Natural killer cell (primary cell): Measurements from ENCODE around the gene PLD4. TPM values are rescaled to one million over a fixed set of nuclear protein-coding genes. Genes with fewer than 3 reads are reported as not detected.

Experiments
- ATAC-seq, 3 donors: fragments of 150-1000 bp in 2 of 3; fragments of 200-7000 bp in 1 of 3; cut with Tn5 transposase; 1 replicate in 1 of 3; 2 replicates in 2 of 3; pipeline ENCODE4 v1.10.0; 2021; ENCODE audit warnings: mild to moderate bottlenecking in 2 of 3, moderate library complexity in 2 of 3
- DNase-seq, 2 donors: peaks; one replicate each; pipeline versions ENCODE4 v3.0.0 to v3.0.0-alpha.2; 2013 to 2021; ENCODE audit warnings: mixed read lengths in 1 of 2
- H3K27ac ChIP-seq: one replicate; pipeline ENCODE4 v1.5.1; 2013; ENCODE audit warnings: mild to moderate bottlenecking, low read length
- H3K27me3 ChIP-seq: one replicate; pipeline ENCODE4 v1.6.1; 2013; ENCODE audit warnings: low read length; ENCODE audit not compliant: control insufficient read depth, insufficient read depth
- H3K36me3 ChIP-seq: one replicate; pipeline ENCODE4 v1.6.1; 2013; ENCODE audit warnings: low read length; ENCODE audit not compliant: control insufficient read depth, insufficient read depth
- H3K4me1 ChIP-seq: one replicate; pipeline ENCODE4 v1.6.1; 2013; ENCODE audit warnings: low read length; ENCODE audit not compliant: control insufficient read depth, insufficient read depth
- H3K4me3 ChIP-seq: one replicate; pipeline ENCODE4 v1.5.1; 2013; ENCODE audit warnings: low read length
- H3K9me3 ChIP-seq: one replicate; pipeline ENCODE4 v1.6.1; 2013; ENCODE audit warnings: low read length; ENCODE audit not compliant: control insufficient read depth, insufficient read depth
- H3K27ac Mint-ChIP-seq, 2 donors: one replicate each; pipeline ENCODE4 v1.8.0; 2022; ENCODE audit warnings: mild to moderate bottlenecking in 2 of 2, mixed read lengths in 2 of 2, moderate library complexity in 1 of 2
- H3K27me3 Mint-ChIP-seq, 2 donors: one replicate each; pipeline ENCODE4 v1.8.0; 2022; ENCODE audit warnings: low read depth in 2 of 2, mixed read lengths in 2 of 2
- H3K36me3 Mint-ChIP-seq: one replicate; pipeline ENCODE4 v1.8.0; 2022; ENCODE audit warnings: mixed read lengths
- H3K4me1 Mint-ChIP-seq, 2 donors: one replicate each; pipeline ENCODE4 v1.8.0; 2022; ENCODE audit warnings: mixed read lengths in 2 of 2
- H3K4me3 Mint-ChIP-seq: one replicate; pipeline ENCODE4 v1.8.0; 2022; ENCODE audit warnings: mild to moderate bottlenecking, moderate library complexity, mixed read lengths
- H3K9me3 Mint-ChIP-seq, 2 donors: one replicate each; pipeline ENCODE4 v1.8.0; 2022; ENCODE audit warnings: mixed read lengths in 2 of 2
- WGBS: methylation state at CpG from one replicate; pipeline ENCODE4 v1.1.7; 2013; ENCODE audit warnings: missing lambda C conversion rate; ENCODE audit not compliant: insufficient coverage; 5-methylcytosine and 5-hydroxymethylcytosine counted together
- intact Hi-C: fragments of 100-400 bp; cut with micrococcal nuclease; formaldehyde crosslinking; loops from one replicate; pipeline ENCODE4 v1.14.2; 2022
- total RNA-seq, 4 donors: library from RNA; stranded (reverse); fragments of 120-200 nt in 1 of 4; gene quantifications; one replicate each; pipeline versions ENCODE4 v1.2.3 to v1.2.4, GENCODE V29; 2013 to 2022
- TF ChIP-seq, protein P1 (sequence below): fragments of 200-600 bp; IDR thresholded peaks from one replicate; pipeline ENCODE4 v1.8.0; 2022; ENCODE audit warnings: antibody characterized with exemption

The PLD4 gene
- total RNA-seq, 3 donors from 2014 or later (not counting 1 experiment from before 2014, with no cell fraction given): 1.7 to 7.2 (median 2.9) TPM

DNA sequence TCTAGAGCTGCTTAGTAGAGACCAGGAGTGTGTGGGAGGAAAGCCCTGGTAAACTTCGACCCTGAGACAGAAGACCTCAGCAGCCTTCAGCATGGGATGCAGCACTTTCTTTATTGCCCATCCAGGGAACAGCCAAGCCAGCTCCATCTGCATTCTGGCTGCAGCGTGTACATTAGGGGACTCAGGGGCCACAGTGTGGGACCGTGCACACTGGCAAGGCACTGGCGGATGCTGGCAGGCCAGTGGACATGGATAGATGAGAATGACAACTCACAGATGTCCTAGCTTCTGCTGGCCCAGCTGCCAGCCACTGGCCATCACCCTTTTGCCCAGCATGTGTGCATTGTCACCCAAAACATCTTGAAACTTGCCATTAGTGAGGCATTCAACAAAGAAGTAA lies 12.5 kb downstream of the PLD4 start:
- TF ChIP-seq, protein P1, sequence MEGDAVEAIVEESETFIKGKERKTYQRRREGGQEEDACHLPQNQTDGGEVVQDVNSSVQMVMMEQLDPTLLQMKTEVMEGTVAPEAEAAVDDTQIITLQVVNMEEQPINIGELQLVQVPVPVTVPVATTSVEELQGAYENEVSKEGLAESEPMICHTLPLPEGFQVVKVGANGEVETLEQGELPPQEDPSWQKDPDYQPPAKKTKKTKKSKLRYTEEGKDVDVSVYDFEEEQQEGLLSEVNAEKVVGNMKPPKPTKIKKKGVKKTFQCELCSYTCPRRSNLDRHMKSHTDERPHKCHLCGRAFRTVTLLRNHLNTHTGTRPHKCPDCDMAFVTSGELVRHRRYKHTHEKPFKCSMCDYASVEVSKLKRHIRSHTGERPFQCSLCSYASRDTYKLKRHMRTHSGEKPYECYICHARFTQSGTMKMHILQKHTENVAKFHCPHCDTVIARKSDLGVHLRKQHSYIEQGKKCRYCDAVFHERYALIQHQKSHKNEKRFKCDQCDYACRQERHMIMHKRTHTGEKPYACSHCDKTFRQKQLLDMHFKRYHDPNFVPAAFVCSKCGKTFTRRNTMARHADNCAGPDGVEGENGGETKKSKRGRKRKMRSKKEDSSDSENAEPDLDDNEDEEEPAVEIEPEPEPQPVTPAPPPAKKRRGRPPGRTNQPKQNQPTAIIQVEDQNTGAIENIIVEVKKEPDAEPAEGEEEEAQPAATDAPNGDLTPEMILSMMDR: no peak
- Histone ChIP-seq H3K36me3 (no peaks in the 10 kb centered on the region), H3K9me3 (no peaks in the 10 kb centered on the region), H3K4me1 (peaks cover 12% of the 10 kb centered on the region), H3K4me3 (no peak overlapping the region), H3K27ac (no peak overlapping the region), H3K27me3 (peaks cover 5% of the 10 kb centered on the region)
- H3K27ac Mint-ChIP-seq: no peak overlapping the region
- no peak overlapping the region for H3K4me3 Mint-ChIP-seq
- H3K27me3 Mint-ChIP-seq: peaks cover 12 to 28% of the 10 kb centered on the region in 2 donors
- ATAC-seq (no peak), DNase-seq (no peak)
- intact Hi-C loops: no loop called here
- 83% methylated on average over 4 of the region's 4 CpGs for WGBS
- H3K9me3 Mint-ChIP-seq: no peaks in the 10 kb centered on the region
- peaks cover 0 to 5% of the 10 kb centered on the region in 2 donors for H3K4me1 Mint-ChIP-seq
- H3K36me3 Mint-ChIP-seq: no peaks in the 10 kb centered on the region

DNA sequence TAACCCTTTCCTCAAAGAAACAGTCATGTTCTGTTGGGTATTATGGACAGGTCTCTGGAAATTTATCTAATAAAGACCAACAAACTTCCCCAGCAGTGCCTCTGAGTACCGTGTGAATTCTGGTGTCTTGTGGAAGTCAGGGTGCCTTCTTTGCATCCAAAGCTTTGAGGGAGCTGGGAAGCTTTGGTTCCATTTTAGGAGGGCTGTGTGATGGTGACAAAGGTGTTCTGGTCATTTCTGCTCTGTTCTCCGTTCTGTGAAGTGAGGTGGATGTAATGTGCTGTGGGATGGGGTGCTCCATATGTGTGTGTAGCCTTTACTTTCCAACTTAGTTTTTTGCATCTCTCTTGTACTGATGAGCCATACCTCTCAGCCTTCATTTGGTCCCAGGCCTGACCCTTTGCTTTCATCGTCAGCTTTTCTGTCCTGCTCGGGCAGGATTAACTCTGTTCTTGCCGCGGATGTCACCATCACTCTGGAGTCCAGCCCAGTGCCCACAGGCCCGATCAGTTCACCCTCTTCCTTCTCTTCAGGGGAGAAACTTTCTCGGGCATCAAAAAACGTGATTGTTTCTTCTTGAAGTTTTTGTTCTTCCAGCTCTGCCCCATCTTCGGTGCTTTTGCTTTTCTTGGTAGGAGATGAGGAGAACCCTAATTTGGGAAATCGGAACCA lies 13.2 kb downstream of the PLD4 start:
- DNase-seq: no peak
- WGBS: 76% methylated on average over 11 of the region's 11 CpGs
- H3K4me1 Mint-ChIP-seq: peaks cover 0 to 5% of the 10 kb centered on the region in 2 donors

DNA sequence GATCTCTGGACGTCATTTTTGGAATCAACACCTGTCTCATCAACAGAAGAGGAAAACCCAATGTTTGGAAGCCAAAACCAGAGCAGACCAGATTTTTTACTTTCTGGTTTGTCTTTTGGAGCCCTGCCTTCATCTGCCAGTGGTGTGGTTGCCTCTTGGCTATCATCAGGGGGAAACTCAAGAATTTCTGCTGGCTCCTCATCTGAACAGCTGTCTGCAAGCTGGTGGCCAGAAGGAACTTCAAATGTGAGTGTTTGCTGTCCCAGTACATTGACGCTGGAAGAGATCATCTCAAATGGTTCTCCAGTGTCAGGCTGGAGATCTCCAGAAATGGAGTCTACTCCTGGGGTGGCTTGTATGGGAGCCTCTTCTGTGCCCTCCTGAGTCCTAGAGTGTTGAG lies 13.8 kb downstream of the PLD4 start:
- TF ChIP-seq, protein P1: no peak
- Histone ChIP-seq H3K4me1 (peaks cover 8% of the 10 kb centered on the region), H3K4me3 (no peak overlapping the region), H3K27ac (no peak overlapping the region), H3K36me3 (no peaks in the 10 kb centered on the region), H3K27me3 (peaks cover 5% of the 10 kb centered on the region), H3K9me3 (no peaks in the 10 kb centered on the region)
- Mint-ChIP-seq H3K4me1 (peaks cover 0 to 5% of the 10 kb centered on the region in 2 donors), H3K36me3 (no peaks in the 10 kb centered on the region), H3K27ac (no peak overlapping the region), H3K4me3 (no peak overlapping the region), H3K9me3 (no peaks in the 10 kb centered on the region), H3K27me3 (peaks cover 12 to 28% of the 10 kb centered on the region in 2 donors)
- intact Hi-C loops: no loop called here
- ATAC-seq (no peak), DNase-seq (no peak)
- WGBS: 73% methylated on average over 2 of the region's 2 CpGs

More for the DNA sequence above, 13.2 kb downstream of the PLD4 start:
- Mint-ChIP-seq H3K9me3 (no peaks in the 10 kb centered on the region), H3K27ac (no peak overlapping the region), H3K4me3 (no peak overlapping the region), H3K27me3 (peaks cover 12 to 28% of the 10 kb centered on the region in 2 donors), H3K36me3 (no peaks in the 10 kb centered on the region)
- H3K4me3 ChIP-seq: no peak overlapping the region
- no peak overlapping the region for H3K27ac ChIP-seq
- no peak for ATAC-seq
- intact Hi-C loops: no loop called here
- no peaks in the 10 kb centered on the region for H3K9me3 ChIP-seq
- H3K27me3 ChIP-seq: peaks cover 5% of the 10 kb centered on the region
- TF ChIP-seq, protein P1: no peak
- H3K4me1 ChIP-seq: peaks cover 11% of the 10 kb centered on the region
- H3K36me3 ChIP-seq: no peaks in the 10 kb centered on the region

DNA sequence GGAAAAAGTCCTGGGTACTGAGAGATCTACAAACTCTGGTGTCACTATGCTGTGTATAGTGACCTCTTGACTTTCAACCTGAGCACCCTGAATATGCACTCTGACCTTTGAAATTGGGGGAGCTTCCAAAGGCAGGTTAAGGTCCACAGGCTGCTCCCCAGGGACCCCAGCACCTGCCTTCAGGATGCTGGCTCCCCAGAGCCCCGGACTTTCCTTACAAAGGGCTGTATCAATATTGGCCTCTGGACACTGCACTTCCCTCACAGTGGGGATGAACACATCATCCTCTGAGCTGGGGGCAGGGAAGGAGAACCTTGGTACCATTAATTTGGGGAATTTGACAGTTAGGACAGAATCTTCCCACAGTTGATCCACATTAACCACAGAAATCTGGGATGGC lies 14.3 kb downstream of the PLD4 start:
- H3K36me3 ChIP-seq: no peaks in the 10 kb centered on the region
- intact Hi-C loops: no loop called here
- H3K27me3 Mint-ChIP-seq: peaks cover 12 to 28% of the 10 kb centered on the region in 2 donors
- no peak overlapping the region for H3K4me3 ChIP-seq
- no peak overlapping the region for H3K4me3 Mint-ChIP-seq
- TF ChIP-seq, protein P1: no peak
- no peaks in the 10 kb centered on the region for H3K9me3 ChIP-seq
- H3K36me3 Mint-ChIP-seq: no peaks in the 10 kb centered on the region
- peaks cover 0 to 5% of the 10 kb centered on the region in 2 donors for H3K4me1 Mint-ChIP-seq
- peaks cover 8% of the 10 kb centered on the region for H3K4me1 ChIP-seq
- 77% methylated on average over 1 of the region's 1 CpG for WGBS
- no peak overlapping the region for H3K27ac ChIP-seq
- H3K27ac Mint-ChIP-seq: no peak overlapping the region
- no peaks in the 10 kb centered on the region for H3K9me3 Mint-ChIP-seq
- H3K27me3 ChIP-seq: peaks cover 5% of the 10 kb centered on the region
- no peak for ATAC-seq
- DNase-seq: no peak
